Glomerular endothelial cell (primary cell): Measurements from ENCODE around the gene GPR161. TPM values are rescaled to one million over a fixed set of nuclear protein-coding genes. Genes with fewer than 3 reads are reported as not detected.
A peak's percentile ranks its signal among the peaks of the same experiment; 100 is the strongest.

Source experiments
- DNase-seq: peaks from one replicate; pipeline ENCODE4 v3.0.0-alpha.2; 2011; ENCODE audit warnings: low read depth, low spot score; ENCODE audit errors: extremely low read depth
- total RNA-seq: library from RNA; depleted of rRNA; stranded (reverse); fragments of >200 nt; gene quantifications from 2 replicates; pipeline ENCODE4 v1.2.3, GENCODE V29; 2015

The GPR161 gene
- total RNA-seq, 1 donor from 2014 or later, result 24.2 TPM

- no peak for DNase-seq
Measured at GRCh38 chr1:168150283-168150682, 13.6 kb upstream of the GPR161 start.

- no peak for DNase-seq
Measured at GRCh38 chr1:168148916-168149315, 12.2 kb upstream of the GPR161 start.

DNA sequence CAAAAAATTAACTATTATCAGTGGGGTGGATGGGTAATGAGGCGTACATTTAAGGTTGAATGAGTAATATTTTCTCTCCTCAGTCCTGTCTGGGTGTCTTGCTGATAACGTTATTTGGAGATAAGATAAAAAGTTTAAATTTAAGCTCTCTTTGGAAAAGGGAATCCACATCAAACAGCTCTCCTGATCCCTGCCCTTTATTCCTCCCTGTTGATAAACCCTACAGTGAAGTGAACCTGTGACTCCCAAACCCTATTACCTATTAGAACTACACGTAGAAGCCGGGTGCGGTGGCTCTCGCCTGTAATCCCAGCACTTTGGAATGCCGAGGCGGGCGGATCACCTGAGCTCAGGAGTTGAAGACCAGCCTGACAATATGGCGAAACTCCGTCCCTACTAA, 9.9 kb upstream of the GPR161 start:
- DNase-seq, result no peak

DNA sequence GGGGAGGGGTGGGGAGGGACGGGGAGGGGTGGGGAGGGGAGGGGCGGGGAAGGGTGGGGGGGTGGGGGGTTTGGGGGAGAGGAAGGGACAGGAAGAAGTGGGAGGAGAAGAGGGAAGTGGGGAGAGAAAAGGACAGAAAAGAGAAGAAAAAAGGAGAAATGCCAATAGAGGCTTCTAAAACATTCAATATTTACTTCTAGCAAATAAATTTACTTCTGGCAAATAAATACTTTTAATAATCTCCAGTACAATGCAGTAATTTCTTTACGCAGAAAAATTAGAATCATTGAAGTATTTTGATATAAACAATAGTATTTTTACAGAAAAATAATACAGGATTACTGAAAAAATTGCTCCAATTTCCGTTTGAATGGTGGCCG, 9.4 kb upstream of the GPR161 start:
- no peak for DNase-seq

DNA sequence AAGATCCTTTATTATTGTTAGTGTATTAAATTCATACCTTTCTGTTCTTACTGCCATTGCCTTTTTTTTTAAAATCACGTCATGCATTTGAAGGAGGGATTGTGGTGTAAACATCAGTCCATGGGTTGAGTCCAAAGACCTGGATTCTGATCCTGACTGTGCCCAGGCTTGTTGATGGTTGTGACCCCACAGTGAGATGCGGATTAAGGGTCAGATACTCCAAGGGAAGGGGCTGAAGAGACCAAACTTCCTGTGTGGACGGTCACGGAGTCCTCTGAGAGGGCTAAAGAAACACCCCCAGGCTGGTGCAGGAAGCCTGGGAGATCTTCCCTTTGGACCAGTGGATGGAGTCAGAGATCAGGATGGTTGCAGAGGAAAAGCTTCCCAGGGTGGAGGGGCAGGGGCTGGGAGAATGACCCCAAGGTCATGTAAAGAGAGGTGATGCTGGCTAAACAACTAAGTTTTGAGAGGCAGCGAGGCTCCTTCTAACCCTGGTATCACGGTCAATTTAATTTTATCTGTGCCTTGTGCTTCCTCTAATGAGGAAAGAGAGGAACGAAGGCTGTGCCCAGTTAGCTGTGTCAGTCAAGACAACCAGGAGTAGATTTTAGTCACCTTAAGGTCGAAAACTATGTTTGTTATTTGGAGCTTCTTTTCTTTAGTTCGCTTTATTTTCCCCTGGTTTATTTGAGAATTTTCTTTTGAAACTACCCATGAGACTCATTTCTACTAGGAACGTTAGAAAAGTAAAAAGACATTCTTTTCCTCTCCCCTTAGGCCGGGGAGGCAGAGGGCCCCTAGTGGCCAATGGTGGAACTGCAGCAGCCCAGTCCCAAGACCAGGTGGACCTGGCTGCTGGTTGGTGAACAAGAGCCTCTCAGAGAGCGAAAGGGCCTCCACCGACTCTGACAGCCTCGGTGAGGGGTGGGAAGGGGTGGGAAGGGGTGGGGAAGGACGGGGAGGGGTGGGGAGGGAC, 8.7 kb upstream of the GPR161 start:
- peak; percentile 47 for DNase-seq

DNA sequence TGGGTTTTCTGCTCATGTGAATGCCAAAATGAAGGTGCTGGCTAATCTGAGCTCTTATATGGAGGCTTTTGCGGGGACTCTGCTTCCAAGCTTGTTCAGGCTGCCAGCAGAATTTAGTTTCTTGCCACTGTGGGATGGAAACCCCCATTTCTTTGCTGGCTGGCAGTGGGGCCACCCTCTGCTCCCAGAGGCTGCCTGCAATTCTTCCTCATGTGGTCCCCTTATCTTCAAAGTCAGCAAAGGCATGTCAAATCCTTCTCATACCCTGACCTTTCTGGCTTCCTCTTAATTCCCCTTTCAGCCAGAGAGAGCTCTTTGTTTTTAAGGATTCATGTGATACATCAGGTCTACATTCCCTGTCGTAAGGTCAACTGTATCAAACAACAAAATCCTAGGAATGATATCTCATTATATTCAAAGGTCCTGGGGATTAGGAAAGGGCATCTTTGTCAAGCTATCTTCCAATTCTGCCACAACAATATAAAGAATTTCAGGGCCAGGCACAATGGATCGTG, 5.2 kb upstream of the GPR161 start:
- DNase-seq, result no peak

- DNase-seq, result no peak
Measured at GRCh38 chr1:168139070-168139469, 2.3 kb upstream of the GPR161 start.

GRCh38 chr1:168138134-168138533, 1.4 kb upstream of the GPR161 start:
- no peak for DNase-seq

DNA sequence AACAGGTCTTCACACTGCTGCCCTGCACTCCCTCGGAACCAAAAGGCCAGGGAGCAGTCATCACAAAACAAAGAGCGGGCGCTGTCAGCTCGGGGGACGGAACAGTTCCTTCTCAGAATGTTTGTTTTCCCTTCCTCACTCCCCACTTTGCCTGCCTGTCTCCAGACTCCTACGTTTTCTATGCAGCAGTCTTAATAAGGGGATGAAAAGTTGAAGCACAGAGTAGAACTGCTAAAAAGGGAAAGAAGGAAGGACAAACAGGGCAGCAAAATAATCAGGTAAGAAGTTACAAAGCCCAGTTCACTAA, 738 bp upstream of the GPR161 start:
- DNase-seq, result no peak

DNA sequence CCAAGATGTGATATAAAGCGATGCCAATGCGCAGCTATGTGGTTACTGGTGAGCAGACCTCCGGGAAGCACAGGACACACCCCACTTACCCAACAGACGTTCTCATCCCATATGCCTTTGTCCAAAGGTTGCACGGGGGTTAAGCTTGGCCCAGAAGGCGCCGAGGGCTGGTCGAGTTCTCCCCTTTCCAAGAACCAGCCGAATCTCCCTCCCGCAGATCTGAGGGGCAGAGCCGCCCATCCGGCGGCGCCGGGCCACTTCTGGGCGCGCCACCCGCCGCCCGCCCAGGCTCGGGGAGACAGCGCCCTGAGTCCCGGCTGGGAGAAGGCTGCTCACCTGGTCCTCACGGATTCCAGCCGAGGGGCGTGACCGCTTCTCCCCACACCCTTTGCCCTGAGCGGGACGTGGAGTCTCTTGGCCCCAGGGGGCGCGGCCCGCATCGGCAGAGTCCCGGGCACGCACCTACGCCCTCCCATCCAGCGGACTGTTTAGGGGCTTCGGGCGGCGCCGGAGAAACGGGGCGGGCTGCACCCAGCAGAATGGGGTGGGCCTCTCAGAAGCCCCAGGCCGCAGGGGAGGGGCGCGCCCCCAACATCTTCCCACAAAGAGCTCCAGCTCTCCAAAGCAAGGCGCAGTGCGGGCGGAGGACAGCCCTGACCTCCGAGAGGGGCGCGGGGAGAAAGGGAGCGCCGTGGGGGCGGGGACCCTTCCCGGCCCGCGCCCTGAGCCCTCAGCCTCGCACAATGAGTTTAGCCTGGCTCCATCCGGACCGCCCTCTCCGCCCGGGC, 615 bp downstream of the GPR161 start:
- DNase-seq, result no peak

GRCh38 chr1:168135116-168135920, 1.4 kb downstream of the GPR161 start:
- DNase-seq, result no peak

DNA sequence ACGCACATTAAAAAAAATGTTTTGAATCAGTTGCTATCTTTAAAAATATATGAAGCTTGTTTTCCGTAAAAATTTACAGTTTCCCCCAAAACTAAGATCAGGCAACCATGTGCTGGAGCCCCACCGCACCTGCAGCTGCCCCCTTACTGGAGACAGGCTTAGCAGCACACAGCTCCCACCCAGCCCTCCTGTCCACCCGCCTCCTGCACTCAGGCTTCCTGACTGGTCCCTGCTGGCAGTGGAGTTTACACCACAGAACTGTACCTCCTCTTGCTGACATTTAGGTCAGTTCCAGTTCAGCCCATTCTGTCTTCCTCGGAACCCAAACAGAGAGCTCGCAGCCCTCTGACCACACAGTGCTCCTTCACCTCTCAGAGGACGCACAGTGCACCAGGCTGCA, 2.1 kb downstream of the GPR161 start:
- DNase-seq, result no peak

DNA sequence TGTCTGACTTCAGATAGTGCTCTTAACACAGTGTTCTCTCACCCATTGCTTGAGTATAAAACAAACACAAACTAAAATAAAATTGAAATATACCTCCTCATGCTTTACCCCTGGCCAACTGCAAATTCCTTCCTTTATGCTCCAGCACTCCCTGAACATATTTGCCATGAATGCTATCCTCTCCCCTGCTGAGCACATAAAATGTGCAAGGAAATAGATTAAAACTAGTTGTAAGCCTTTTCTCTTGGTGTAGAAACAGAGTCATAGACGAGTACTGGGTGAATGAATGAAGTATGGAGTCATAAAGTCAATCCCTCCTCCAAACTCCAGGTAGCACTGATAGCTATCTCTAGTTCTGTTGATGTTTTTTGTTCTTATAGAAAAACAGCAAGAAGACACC, 2.6 kb downstream of the GPR161 start:
- DNase-seq, result no peak

GRCh38 chr1:168129933-168130332, 6.8 kb downstream of the GPR161 start:
- DNase-seq, result no peak

GRCh38 chr1:168127503-168127902, 9.2 kb downstream of the GPR161 start:
- no peak for DNase-seq

DNA sequence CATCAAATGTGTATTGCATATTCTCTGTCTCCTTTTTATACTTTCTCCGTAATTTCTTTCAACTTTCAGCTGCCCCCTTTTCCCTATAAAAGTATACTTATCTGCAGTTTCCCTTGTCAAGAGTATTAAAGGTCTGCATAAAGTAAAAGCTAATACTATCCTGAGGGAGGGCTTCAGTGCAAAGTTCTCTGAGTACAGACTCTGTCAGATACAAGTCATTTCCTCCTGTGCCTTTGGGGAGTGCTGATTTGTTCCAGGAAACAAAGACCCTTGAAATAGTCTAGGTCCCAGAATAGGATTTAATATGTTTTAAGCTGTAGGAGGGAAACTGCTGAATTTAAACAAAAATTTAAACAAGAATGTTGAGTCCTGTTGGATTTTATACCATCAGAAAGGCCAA, 11.7 kb downstream of the GPR161 start:
- no peak for DNase-seq

- DNase-seq, result no peak
Measured at GRCh38 chr1:168121401-168122011, 15.2 kb downstream of the GPR161 start.

DNA sequence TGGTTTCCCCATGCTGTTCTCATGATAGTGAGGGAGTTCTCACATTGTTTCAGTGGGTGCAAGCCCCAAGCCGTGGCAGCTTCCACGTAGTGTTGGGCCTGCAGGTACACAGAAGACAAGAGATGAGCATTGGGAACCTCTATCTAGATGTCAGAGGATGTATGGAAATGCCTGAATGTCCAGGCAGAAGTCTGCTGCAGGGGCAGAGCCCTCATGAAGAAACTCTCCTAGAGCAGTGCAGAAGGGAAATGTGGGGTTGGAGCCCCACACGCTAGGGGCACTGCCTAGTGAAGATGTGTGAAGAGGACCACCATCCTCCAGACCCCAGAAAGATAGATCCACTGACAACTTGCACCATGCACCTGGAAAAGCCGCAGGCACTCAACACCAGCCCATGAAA, 17.0 kb downstream of the GPR161 start:
- DNase-seq, result no peak

- DNase-seq, result no peak
Measured at GRCh38 chr1:168116327-168116799, 20.4 kb downstream of the GPR161 start.

DNA sequence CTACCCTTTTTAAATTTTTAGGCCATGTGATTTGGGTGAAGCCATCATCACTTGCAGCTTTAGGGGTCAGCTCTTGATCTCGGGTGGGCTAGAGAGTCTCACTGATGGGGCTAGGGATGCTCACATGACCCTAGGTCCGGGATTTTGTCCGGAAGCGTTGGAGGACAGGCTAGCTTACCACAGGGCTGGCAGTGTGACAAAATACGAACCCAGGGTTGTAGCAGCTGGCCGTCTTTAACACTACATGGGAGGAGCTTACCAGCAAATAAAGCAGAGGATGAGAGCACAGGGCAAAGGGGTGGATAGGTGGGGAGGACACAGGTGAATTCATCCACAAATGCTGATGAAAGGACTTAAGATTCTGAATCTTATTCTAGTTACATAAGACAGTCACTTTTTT, 21.9 kb downstream of the GPR161 start:
- DNase-seq, result no peak
